MM.1S (cell line): ENCODE measurements around the gene PTGER1.

Source experiments
- DNase-seq: peaks from one replicate; pipeline ENCODE4 v3.0.0-alpha.2; 2015
- H2AFZ ChIP-seq: fragments of 300-600 bp; sonication (generic); 2 replicates; pipeline ENCODE4 v1.6.0; 2016; ENCODE audit warnings: antibody characterized with exemption, low read length
- H3F3A ChIP-seq: fragments of 300-600 bp; sonication (generic); 2 replicates; pipeline ENCODE4 v1.6.1; 2016; ENCODE audit warnings: mild to moderate bottlenecking, antibody characterized with exemption, low read length, moderate library complexity, mixed read lengths; ENCODE audit not compliant: insufficient read depth
- H3K27ac ChIP-seq: fragments of 300-600 bp; sonication (generic); 2 replicates; pipeline ENCODE4 v1.5.1; 2016; ENCODE audit warnings: mild to moderate bottlenecking, low read length
- H3K27me3 ChIP-seq: fragments of 300-600 bp; sonication (generic); replicated peaks from 2 replicates; pipeline ENCODE4 v1.6.0; 2016; ENCODE audit warnings: low read length; ENCODE audit not compliant: insufficient read depth
- H3K36me3 ChIP-seq: fragments of 300-600 bp; sonication (generic); replicated peaks from 2 replicates; pipeline ENCODE4 v1.6.1; 2016; ENCODE audit warnings: mild to moderate bottlenecking, low read length, mixed read lengths; ENCODE audit not compliant: insufficient read depth
- H3K4me1 ChIP-seq: fragments of 300-600 bp; sonication (generic); 2 replicates; pipeline ENCODE4 v1.6.1; 2016; ENCODE audit warnings: low read length, mixed read lengths
- H3K4me2 ChIP-seq: fragments of 300-600 bp; sonication (generic); 2 replicates; pipeline ENCODE4 v1.6.0; 2016; ENCODE audit warnings: low read depth, low read length
- H3K4me3 ChIP-seq: fragments of 300-600 bp; sonication (generic); 2 replicates; pipeline ENCODE4 v1.5.1; 2016; ENCODE audit warnings: low read length, mixed read lengths
- H3K79me2 ChIP-seq: fragments of 300-600 bp; sonication (generic); 2 replicates; pipeline ENCODE4 v1.6.1; 2016; ENCODE audit warnings: mixed run types, low read length, mixed read lengths
- H3K9ac ChIP-seq: fragments of 300-600 bp; sonication (generic); 2 replicates; pipeline ENCODE4 v1.6.1; 2016; ENCODE audit warnings: low read length, mixed read lengths
- H3K9me2 ChIP-seq: fragments of 300-600 bp; sonication (generic); replicated peaks from 2 replicates; pipeline ENCODE4 v1.6.1; 2016; ENCODE audit warnings: mild to moderate bottlenecking, low read length, mixed read lengths; ENCODE audit not compliant: insufficient read depth
- H3K9me3 ChIP-seq: fragments of 300-600 bp; sonication (generic); replicated peaks from 2 replicates; pipeline ENCODE4 v1.6.1; 2016; ENCODE audit warnings: mild to moderate bottlenecking, low read length, mixed read lengths; ENCODE audit not compliant: insufficient read depth
- H4K20me1 ChIP-seq: fragments of 300-600 bp; sonication (generic); 2 replicates; pipeline ENCODE4 v1.6.1; 2016; ENCODE audit warnings: mild to moderate bottlenecking, low read length, moderate library complexity, mixed read lengths; ENCODE audit not compliant: insufficient read depth
- CTCF ChIP-seq: fragments of 300-600 bp; sonication (generic); IDR thresholded peaks from 2 replicates; pipeline ENCODE4 v1.5.1; 2016; ENCODE audit warnings: antibody characterized with exemption, low read length, mixed read lengths
- EZH2 ChIP-seq: fragments of 300-600 bp; sonication (generic); optimal IDR thresholded peaks from 2 replicates; pipeline ENCODE3; 2017; ENCODE audit warnings: low read depth, mild to moderate bottlenecking, antibody characterized with exemption, low read length, mixed read lengths
- EZH2phosphoT487 ChIP-seq: fragments of 300-600 bp; sonication (generic); IDR thresholded peaks from 2 replicates; pipeline ENCODE4 v1.6.1; 2018; ENCODE audit warnings: antibody characterized with exemption, low read length

PTGER1 gene

GRCh38 chr19:14503285-14503684, 28.1 kb upstream of the PTGER1 start:
- H3K27me3 ChIP-seq: 0 out of 2 replicates have a peak, but pooled peaks cover 5% of the 10 kb centered on the region

GRCh38 chr19:14502334-14503092, 27.4 kb upstream of the PTGER1 start:
- H3F3A ChIP-seq: peaks cover 5% of the 10 kb centered on the region; the same call in 1 of the 2 replicates
- no peak overlapping the region for H3K27ac ChIP-seq
- no peak overlapping the region for H2AFZ ChIP-seq
- H3K9me2 ChIP-seq: no peaks in the 10 kb centered on the region
- no peaks in the 10 kb centered on the region for H3K9me3 ChIP-seq
- H3K4me3 ChIP-seq: no peak overlapping the region
- H3K27me3 ChIP-seq: 0 out of 2 replicates have a peak, but pooled peaks cover 5% of the 10 kb centered on the region
- no peak overlapping the region for H3K9ac ChIP-seq
- H4K20me1 ChIP-seq: no peaks in the 10 kb centered on the region
- TF ChIP-seq EZH2: no peak
- no peak for TF ChIP-seq CTCF
- no peak for TF ChIP-seq EZH2phosphoT487
- H3K4me1 ChIP-seq: peaks cover 11% of the 10 kb centered on the region; the same call in 1 of the 2 replicates
- H3K4me2 ChIP-seq: no peak overlapping the region
- no peaks in the 10 kb centered on the region for H3K36me3 ChIP-seq
- H3K79me2 ChIP-seq: no peaks in the 10 kb centered on the region
- no peak for DNase-seq

More at GRCh38 chr19:14503285-14503684, 28.1 kb upstream of the PTGER1 start:
- TF ChIP-seq EZH2 (no peak), CTCF (no peak), EZH2phosphoT487 (no peak)
- no peak overlapping the region for H3K4me3 ChIP-seq
- DNase-seq: no peak
- no peak overlapping the region for H3K9ac ChIP-seq
- no peaks in the 10 kb centered on the region for H3K36me3 ChIP-seq
- H3K79me2 ChIP-seq: no peaks in the 10 kb centered on the region
- peaks cover 5% of the 10 kb centered on the region; the same call in 1 of the 2 replicates for H3F3A ChIP-seq
- H3K9me2 ChIP-seq: no peaks in the 10 kb centered on the region
- H3K4me2 ChIP-seq: no peak overlapping the region
- H4K20me1 ChIP-seq: no peaks in the 10 kb centered on the region
- no peaks in the 10 kb centered on the region for H3K9me3 ChIP-seq
- no peak overlapping the region for H2AFZ ChIP-seq
- no peak overlapping the region for H3K27ac ChIP-seq
- peaks cover 14% of the 10 kb centered on the region; the same call in 1 of the 2 replicates for H3K4me1 ChIP-seq

- H3K9me2 ChIP-seq: no peaks in the 10 kb centered on the region
- no peak overlapping the region for H2AFZ ChIP-seq
- no peak overlapping the region for H3K4me2 ChIP-seq
- no peak overlapping the region for H3K4me3 ChIP-seq
- H3F3A ChIP-seq: peaks cover 3% of the 10 kb centered on the region; the same call in 1 of the 2 replicates
- H3K9me3 ChIP-seq: no peaks in the 10 kb centered on the region
- H4K20me1 ChIP-seq: no peaks in the 10 kb centered on the region
- peaks cover 3% of the 10 kb centered on the region; the same call in 1 of the 2 replicates for H3K27me3 ChIP-seq
- no peaks in the 10 kb centered on the region for H3K4me1 ChIP-seq
- H3K9ac ChIP-seq: no peak overlapping the region
- DNase-seq: no peak
- TF ChIP-seq EZH2phosphoT487 (no peak), CTCF (no peak), EZH2 (no peak)
- H3K36me3 ChIP-seq: no peaks in the 10 kb centered on the region
- no peak overlapping the region for H3K27ac ChIP-seq
- no peaks in the 10 kb centered on the region for H3K79me2 ChIP-seq
These were observed 22.2 kb upstream of the PTGER1 start for GRCh38 chr19:14497228-14497921.
